Hepatocyte (in vitro differentiated cells): ENCODE data around the gene ACACA. TPM values are rescaled to one million over a fixed set of nuclear protein-coding genes. Genes with fewer than 3 reads are reported as not detected.

Experiments used
- DNase-seq: peaks from one replicate; pipeline ENCODE4 v3.0.0-alpha.2; 2016; ENCODE audit warnings: low spot score
- H2AFZ ChIP-seq: fragments of 200-600 bp; sonication (generic); 2 replicates; pipeline ENCODE4 v1.6.0; 2016; ENCODE audit warnings: antibody characterized with exemption, mild to moderate bottlenecking
- H3K27ac ChIP-seq: fragments of 200-600 bp; sonication (generic); 2 replicates; pipeline ENCODE4 v1.5.1; 2016; ENCODE audit warnings: mild to moderate bottlenecking
- H3K27me3 ChIP-seq: fragments of 200-600 bp; sonication (generic); 2 replicates; pipeline ENCODE4 v1.6.1; 2016
- H3K36me3 ChIP-seq: fragments of 200-600 bp; sonication (generic); replicated peaks from 2 replicates; pipeline ENCODE4 v1.5.1; 2016; ENCODE audit warnings: low read depth; ENCODE audit not compliant: insufficient read depth
- H3K4me1 ChIP-seq: fragments of 200-600 bp; sonication (generic); 2 replicates; pipeline ENCODE4 v1.5.1; 2016; ENCODE audit warnings: mild to moderate bottlenecking, moderate library complexity; ENCODE audit not compliant: insufficient read depth
- H3K4me2 ChIP-seq: fragments of 200-600 bp; sonication (generic); 2 replicates; pipeline ENCODE4 v1.6.0; 2016
- H3K4me3 ChIP-seq: fragments of 200-600 bp; sonication (generic); 2 replicates; pipeline ENCODE4 v1.5.1; 2016; ENCODE audit warnings: mild to moderate bottlenecking
- H3K79me2 ChIP-seq: fragments of 200-600 bp; sonication (generic); 2 replicates; pipeline ENCODE4 v1.6.0; 2017; ENCODE audit warnings: mild to moderate bottlenecking
- H3K9me2 ChIP-seq: fragments of 200-600 bp; sonication (generic); replicated peaks from 2 replicates; pipeline ENCODE4 v1.6.0; 2017; ENCODE audit warnings: mild to moderate bottlenecking; ENCODE audit not compliant: insufficient read depth
- H3K9me3 ChIP-seq: fragments of 200-600 bp; sonication (generic); 2 replicates; pipeline ENCODE4 v1.5.1; 2016; ENCODE audit warnings: low read depth, mild to moderate bottlenecking
- H4K20me1 ChIP-seq: fragments of 200-600 bp; sonication (generic); 2 replicates; pipeline ENCODE4 v1.6.0; 2016; ENCODE audit warnings: mild to moderate bottlenecking; ENCODE audit not compliant: insufficient read depth, poor library complexity, severe bottlenecking
- EZH2 ChIP-seq: fragments of 200-600 bp; sonication (generic); IDR thresholded peaks from 2 replicates; pipeline ENCODE4 v1.6.1; 2016; ENCODE audit warnings: antibody characterized with exemption, mild to moderate bottlenecking, borderline replicate concordance
- EZH2phosphoT487 ChIP-seq: fragments of 200-600 bp; sonication (generic); IDR thresholded peaks from one replicate; pipeline ENCODE4 v1.6.1; 2018; ENCODE audit warnings: antibody characterized with exemption, mild to moderate bottlenecking, low read depth, moderate library complexity; ENCODE audit not compliant: unreplicated experiment, severe bottlenecking
- WGBS: methylation state at CpG from one replicate; pipeline ENCODE4 v1.1.6; 2016; ENCODE audit warnings: low lambda C conversion rate; ENCODE audit errors: missing lambda C conversion rate; 5-methylcytosine and 5-hydroxymethylcytosine counted together
- polyA plus RNA-seq: library from polyadenylated mRNA; unstranded; fragments of >200 nt; fragmentation: Nextera tagmentation; extraction: Ambion mirVana; gene quantifications from 2 replicates; pipeline ENCODE4 v1.2.1, GENCODE V29; 2016
- total RNA-seq: library from RNA; depleted of rRNA; stranded (reverse); fragments of >200 nt; gene quantifications from 2 replicates; pipeline ENCODE4 v1.2.3, GENCODE V29; 2014
- TF ChIP-seq, protein P1 (sequence below): fragments of 200-600 bp; sonication (generic); IDR thresholded peaks from 2 replicates; pipeline ENCODE4 v1.5.1; 2016; ENCODE audit warnings: antibody characterized with exemption, mild to moderate bottlenecking; ENCODE audit not compliant: poor library complexity

ACACA gene
- total and polyA plus RNA-seq, 2 experiments from 2014 or later, result 37.4 to 53.8 TPM

DNA sequence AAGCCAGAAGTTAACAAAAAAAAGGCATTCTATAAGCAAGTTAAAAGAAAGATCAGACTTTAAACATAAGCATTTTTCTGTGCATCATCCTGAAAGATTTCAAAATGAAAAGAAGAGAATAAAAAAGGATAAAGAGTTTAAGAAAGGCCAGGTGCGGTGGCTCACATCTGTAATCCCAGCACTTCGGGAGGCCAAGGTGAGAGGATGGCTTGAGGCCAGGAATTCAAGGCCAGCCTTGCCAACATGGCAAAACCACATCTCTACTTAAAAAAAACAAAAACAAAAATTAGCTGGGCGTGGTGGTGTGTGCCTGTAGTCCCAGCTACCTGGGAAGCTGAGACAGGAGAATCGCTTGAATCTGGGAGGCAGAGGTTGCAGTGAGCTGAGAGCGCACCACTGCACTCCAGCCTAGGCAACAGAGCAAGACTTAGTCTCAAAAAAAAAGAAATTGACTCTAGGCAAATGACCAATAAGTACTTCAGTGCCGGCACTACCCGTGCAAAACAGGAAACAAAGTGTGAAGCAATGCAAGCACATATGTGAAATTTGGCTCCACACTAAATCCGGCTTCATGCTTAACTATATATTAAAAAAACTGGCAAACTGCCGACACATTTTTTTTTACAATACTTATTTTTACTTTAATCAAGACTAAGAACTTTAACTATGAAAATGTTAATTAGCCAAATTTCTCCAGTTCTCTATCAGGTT lies 114.1 kb downstream of the ACACA start:
- Histone ChIP-seq H3K79me2 (peaks cover 42% of the 10 kb centered on the region), H3K4me2 (no peak overlapping the region), H3K9me3 (no peaks in the 10 kb centered on the region), H3K4me3 (no peak overlapping the region), H4K20me1 (peaks cover 2% of the 10 kb centered on the region), H3K27me3 (no peaks in the 10 kb centered on the region), H3K27ac (no peak overlapping the region), H3K36me3 (no peaks in the 10 kb centered on the region), H2AFZ (no peak overlapping the region), H3K4me1 (no peaks in the 10 kb centered on the region), H3K9me2 (no peaks in the 10 kb centered on the region)
- TF ChIP-seq, protein P1, sequence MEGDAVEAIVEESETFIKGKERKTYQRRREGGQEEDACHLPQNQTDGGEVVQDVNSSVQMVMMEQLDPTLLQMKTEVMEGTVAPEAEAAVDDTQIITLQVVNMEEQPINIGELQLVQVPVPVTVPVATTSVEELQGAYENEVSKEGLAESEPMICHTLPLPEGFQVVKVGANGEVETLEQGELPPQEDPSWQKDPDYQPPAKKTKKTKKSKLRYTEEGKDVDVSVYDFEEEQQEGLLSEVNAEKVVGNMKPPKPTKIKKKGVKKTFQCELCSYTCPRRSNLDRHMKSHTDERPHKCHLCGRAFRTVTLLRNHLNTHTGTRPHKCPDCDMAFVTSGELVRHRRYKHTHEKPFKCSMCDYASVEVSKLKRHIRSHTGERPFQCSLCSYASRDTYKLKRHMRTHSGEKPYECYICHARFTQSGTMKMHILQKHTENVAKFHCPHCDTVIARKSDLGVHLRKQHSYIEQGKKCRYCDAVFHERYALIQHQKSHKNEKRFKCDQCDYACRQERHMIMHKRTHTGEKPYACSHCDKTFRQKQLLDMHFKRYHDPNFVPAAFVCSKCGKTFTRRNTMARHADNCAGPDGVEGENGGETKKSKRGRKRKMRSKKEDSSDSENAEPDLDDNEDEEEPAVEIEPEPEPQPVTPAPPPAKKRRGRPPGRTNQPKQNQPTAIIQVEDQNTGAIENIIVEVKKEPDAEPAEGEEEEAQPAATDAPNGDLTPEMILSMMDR, result no peak
- TF ChIP-seq EZH2phosphoT487, result no peak
- no peak for TF ChIP-seq EZH2
- WGBS, result 96% methylated on average over 9 of the region's 9 CpGs
- DNase-seq, result no peak

- H3K36me3 ChIP-seq, result no peaks in the 10 kb centered on the region
- peaks cover 3% of the 10 kb centered on the region for H4K20me1 ChIP-seq
- H3K4me1 ChIP-seq, result no peaks in the 10 kb centered on the region
- no peak overlapping the region for H3K4me2 ChIP-seq
- TF ChIP-seq EZH2 (no peak), EZH2phosphoT487 (no peak)
- TF ChIP-seq, protein P1, result no peak
- no peak for DNase-seq
- no peaks in the 10 kb centered on the region for H3K27me3 ChIP-seq
- WGBS, result 97% methylated on average over 4 of the region's 4 CpGs
- no peak overlapping the region for H2AFZ ChIP-seq
- no peak overlapping the region for H3K27ac ChIP-seq
- no peaks in the 10 kb centered on the region for H3K9me2 ChIP-seq
- peaks cover 43% of the 10 kb centered on the region for H3K79me2 ChIP-seq
- no peaks in the 10 kb centered on the region for H3K9me3 ChIP-seq
- H3K4me3 ChIP-seq, result no peak overlapping the region
Measured at GRCh38 chr17:37291351-37291750, 115.3 kb downstream of the ACACA start.

GRCh38 chr17:37286430-37286829 lies 120.2 kb downstream of the ACACA start:
- Histone ChIP-seq H3K36me3 (no peaks in the 10 kb centered on the region), H2AFZ (no peak overlapping the region), H4K20me1 (peaks cover 3% of the 10 kb centered on the region), H3K4me1 (no peaks in the 10 kb centered on the region), H3K4me2 (no peak overlapping the region), H3K27ac (no peak overlapping the region), H3K9me2 (no peaks in the 10 kb centered on the region), H3K27me3 (no peaks in the 10 kb centered on the region), H3K79me2 (peaks cover 37% of the 10 kb centered on the region), H3K9me3 (no peaks in the 10 kb centered on the region), H3K4me3 (no peak overlapping the region)
- no peak for TF ChIP-seq EZH2phosphoT487
- no peak for TF ChIP-seq EZH2
- TF ChIP-seq, protein P1, result no peak
- 77% methylated on average over 1 of the region's 1 CpG for WGBS
- no peak for DNase-seq
